Mesodermal cell (in vitro differentiated cells): ENCODE data around the gene SLC29A2.
A peak's percentile ranks its signal among the peaks of the same experiment; 100 is the strongest.

Source experiments
- H3K27ac ChIP-seq: 2 replicates; pipeline ENCODE4 v1.7.0; 2013; ENCODE audit warnings: mild to moderate bottlenecking, low read depth, low read length, moderate library complexity; ENCODE audit not compliant: severe bottlenecking
- H3K36me3 ChIP-seq: 2 replicates; pipeline ENCODE4 v1.7.1; 2013; ENCODE audit warnings: mild to moderate bottlenecking, low read length, moderate library complexity; ENCODE audit not compliant: control insufficient read depth, insufficient read depth
- H3K4me1 ChIP-seq: one replicate; pipeline ENCODE4 v1.7.1; 2013; ENCODE audit warnings: mild to moderate bottlenecking, low read length; ENCODE audit not compliant: insufficient read depth, control insufficient read depth, poor library complexity, severe bottlenecking
- H3K4me3 ChIP-seq: 2 replicates; pipeline ENCODE4 v1.7.0; 2013; ENCODE audit warnings: low read length, control low read depth, mild to moderate bottlenecking; ENCODE audit not compliant: insufficient read depth, poor library complexity, severe bottlenecking; ENCODE audit errors: extremely low read depth
- H3K9me3 ChIP-seq: 2 replicates; pipeline ENCODE4 v1.7.1; 2013; ENCODE audit warnings: mild to moderate bottlenecking, low read length, moderate library complexity; ENCODE audit not compliant: control insufficient read depth
- WGBS, 2 experiments: methylation state at CpG; one replicate each; pipeline ENCODE4 v1.1.5; 2013; ENCODE audit warnings: missing lambda C conversion rate in 2 of 2; ENCODE audit not compliant: insufficient coverage in 2 of 2; 5-methylcytosine and 5-hydroxymethylcytosine counted together

The SLC29A2 gene

DNA sequence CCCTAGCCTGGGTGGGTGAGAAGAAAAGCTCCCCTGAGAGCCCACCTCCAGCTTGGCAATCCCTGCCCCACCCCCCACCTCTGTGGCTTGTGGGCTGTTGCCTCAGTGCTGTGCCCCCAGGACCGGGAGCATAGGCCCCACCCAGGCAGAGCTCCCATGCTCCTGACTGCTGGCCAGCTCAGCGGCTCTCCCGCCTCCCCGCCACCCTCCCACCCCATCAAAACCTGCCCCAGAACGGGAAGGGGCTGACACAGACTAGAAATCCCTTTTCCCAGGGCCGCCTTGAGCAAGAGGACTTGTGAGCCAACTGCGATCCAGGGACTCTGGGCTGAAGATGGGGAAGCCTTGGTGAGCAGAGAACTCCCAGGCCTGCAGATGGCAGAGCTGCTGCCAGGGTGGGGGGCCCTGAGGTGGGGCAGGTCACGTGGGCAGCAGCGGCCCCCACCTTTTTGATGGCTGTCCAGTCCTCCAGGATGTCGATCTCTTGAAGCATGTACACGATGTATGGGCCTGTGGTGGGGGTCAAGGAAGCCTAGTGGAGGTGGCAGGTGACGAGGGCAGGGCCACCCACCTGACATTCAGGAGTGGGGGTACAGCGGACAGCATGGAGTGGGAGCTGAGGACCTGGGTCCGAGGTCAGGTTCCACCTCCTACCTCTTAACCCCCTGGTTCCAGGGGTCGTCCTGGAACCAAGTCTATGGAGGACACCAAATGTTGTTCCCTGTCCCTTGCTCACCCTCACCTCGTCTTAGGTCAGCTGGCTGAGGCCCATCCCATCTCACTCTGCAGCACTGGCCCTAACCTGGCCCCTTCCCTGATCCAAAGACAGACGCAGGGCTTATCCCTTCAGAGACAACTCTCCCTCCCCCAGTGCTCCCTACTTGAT, 33.0 kb downstream of the SLC29A2 start:
- Histone ChIP-seq H3K9me3 (no peaks in the 10 kb centered on the region), H3K4me3 (no peak overlapping the region), H3K36me3 (peaks cover 68% of the 10 kb centered on the region), H3K4me1 (peaks cover 27% of the 10 kb centered on the region), H3K27ac (no peak overlapping the region)
- WGBS, 2 experiments = 86 to 94% methylated on average over 9 to 16 of the region's 17 CpGs

- H3K9me3 ChIP-seq = no peaks in the 10 kb centered on the region
- 81 to 89% methylated on average over 13 of the region's 18 CpGs for WGBS, 2 experiments
- peaks cover 70% of the 10 kb centered on the region for H3K36me3 ChIP-seq
- H3K4me3 ChIP-seq = no peak overlapping the region
- peak overlapping the region; percentile 92 for H3K27ac ChIP-seq
- peaks cover 27% of the 10 kb centered on the region for H3K4me1 ChIP-seq
Measured at GRCh38 chr11:66337103-66337899, 34.3 kb downstream of the SLC29A2 start.

DNA sequence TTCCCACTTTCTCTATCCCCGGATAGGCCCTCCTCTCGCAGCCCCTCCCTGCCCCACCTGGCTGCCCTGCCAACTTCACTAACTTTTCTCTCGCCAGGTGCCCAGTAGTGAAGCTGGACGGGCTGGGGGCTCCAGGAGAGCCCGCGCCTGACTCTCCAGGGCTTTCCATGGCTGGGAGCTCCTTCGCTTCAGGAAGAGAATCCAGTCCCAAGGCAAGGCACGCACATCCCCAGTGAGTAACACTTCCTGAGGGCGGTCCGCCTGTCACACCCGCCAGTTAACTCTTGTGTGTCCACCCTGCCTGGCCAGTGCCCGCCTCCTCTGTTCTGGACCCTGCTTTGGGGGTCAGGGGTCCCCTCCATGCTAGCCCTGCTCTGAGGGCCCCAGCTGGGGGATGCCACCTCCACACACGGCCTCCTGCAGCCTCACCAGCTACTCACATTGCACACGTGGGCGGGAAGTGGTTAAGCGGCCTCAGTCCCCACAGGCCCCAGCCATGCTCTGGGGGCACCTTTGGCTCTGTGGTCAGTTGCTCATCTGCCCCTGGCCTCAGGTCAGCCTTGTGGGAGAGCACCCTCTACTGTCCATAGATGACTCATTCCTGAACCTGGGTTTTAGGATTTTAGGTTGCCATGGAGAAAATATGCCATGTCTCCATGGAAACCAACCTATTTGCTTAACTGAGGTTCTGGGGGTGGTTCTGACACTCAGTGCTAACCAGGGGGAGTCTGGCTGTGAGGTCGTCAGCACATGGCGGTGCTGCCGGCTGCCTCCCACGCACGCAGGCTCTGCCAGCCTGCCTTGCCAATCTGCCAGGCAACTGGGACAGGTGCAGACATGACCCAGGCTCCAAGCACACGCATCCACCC, 35.1 kb downstream of the SLC29A2 start, which contains the start of gene RIN1:
Gene RIN1, minus strand, starts transcription at position 201 of the 869 bp plus-strand sequence. Its CDS starts 32 bp downstream, at position 169.
- peaks cover 69% of the 10 kb centered on the region for H3K36me3 ChIP-seq
- H3K9me3 ChIP-seq = no peaks in the 10 kb centered on the region
- peaks cover 27% of the 10 kb centered on the region for H3K4me1 ChIP-seq
- H3K27ac ChIP-seq = peak within 1 kb of the TSS; percentile 92
- peak within 1 kb of the TSS; percentile 67 for H3K4me3 ChIP-seq
- 13 to 14% methylated on average over 21 to 22 of the region's 22 CpGs for WGBS, 2 experiments

DNA sequence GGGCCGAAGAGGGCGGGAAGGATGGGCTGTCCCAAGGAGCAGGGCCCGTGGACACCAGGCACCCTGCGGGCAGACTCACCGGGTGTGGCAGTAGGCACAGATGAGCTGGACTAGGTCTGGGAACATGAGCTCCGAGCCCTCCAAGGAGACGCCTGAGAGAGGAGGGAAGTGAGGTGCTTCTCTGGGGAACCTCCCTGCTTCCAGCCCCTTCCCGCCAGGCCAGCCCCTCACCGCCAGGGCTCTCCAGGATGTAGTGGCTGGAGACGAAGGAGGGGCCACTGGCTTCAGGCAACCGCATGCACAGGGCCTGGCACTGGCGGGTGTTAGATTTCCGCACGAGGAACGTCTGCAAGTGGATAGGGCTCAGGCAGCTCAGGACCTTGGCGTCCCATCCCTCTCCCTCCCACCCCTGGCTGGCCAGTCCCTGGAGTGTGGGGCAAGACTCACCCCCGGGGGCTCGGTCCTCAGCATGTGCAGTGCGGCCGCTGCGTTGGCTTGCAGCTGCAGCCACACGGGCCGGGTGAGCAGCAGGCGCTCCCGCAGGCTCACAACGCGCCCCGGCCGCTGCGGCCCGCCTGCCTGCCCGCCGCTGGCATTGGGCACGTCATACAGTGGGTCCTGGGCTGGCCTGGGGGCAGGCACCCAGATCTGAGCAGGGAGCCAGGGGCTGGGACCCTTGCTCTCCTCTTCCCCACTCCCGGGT, 35.9 kb downstream of the SLC29A2 start:
- no peaks in the 10 kb centered on the region for H3K9me3 ChIP-seq
- peak overlapping the region; percentile 92 for H3K27ac ChIP-seq
- peaks cover 27% of the 10 kb centered on the region for H3K4me1 ChIP-seq
- peaks cover 68% of the 10 kb centered on the region for H3K36me3 ChIP-seq
- H3K4me3 ChIP-seq = peak overlapping the region; percentile 67
- WGBS, 2 experiments = 17 to 19% methylated on average over 18 to 21 of the region's 35 CpGs

DNA sequence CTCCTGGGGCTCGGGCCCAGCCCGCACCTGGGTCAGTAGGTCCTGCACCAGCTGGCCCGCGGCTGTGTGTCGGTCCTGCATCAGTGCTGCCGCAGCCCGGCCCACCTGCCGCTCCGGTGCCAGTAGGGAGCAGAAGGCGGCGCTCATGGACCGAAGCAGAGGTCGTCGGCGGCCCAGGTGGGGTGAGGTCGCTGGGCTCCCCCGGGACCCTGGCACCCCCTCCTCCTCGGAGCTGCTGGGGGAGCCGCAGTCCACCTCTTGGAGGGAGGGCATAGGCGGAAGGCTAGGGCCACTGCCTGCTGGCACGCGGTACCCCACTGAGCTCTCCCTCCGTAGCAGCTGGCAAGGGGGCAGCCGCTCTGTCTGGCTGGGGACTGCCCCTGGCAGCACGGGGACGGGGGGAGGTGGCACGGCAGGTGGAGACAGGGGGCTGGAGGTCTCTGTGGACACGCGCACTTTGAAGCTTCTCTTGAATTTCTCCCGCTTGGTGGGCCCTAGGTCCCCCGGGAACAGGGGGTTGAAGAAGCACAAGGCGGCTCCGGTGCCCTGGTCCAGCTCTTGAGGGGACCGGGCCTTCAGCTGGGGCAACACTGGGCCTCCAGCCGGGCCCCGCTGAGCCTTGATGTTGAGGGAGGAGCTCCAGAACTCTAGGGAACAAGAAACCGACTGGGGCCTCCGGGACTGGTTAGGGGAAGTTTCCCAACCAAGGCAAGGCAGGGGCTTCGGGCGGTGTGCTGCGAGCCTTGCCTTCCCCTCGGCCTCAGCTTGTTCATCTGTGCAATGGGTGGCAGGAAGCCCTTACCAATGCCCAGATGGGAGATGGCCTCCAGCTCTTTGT, 36.7 kb downstream of the SLC29A2 start:
- Histone ChIP-seq H3K36me3 (peaks cover 59% of the 10 kb centered on the region), H3K4me1 (peaks cover 27% of the 10 kb centered on the region), H3K4me3 (peak overlapping the region; percentile 67), H3K27ac (no peak overlapping the region), H3K9me3 (no peaks in the 10 kb centered on the region)
- WGBS, 2 experiments = 90 to 91% methylated on average over 31 to 39 of the region's 42 CpGs

GRCh38 chr11:66333896-66334604, 37.5 kb downstream of the SLC29A2 start:
- Histone ChIP-seq H3K4me1 (peaks cover 27% of the 10 kb centered on the region), H3K36me3 (peaks cover 52% of the 10 kb centered on the region), H3K27ac (no peak overlapping the region), H3K4me3 (no peak overlapping the region), H3K9me3 (no peaks in the 10 kb centered on the region)
- WGBS, 2 experiments = 93% methylated on average over 26 to 28 of the region's 29 CpGs

- Histone ChIP-seq H3K4me1 (peaks cover 32% of the 10 kb centered on the region), H3K27ac (no peak overlapping the region), H3K36me3 (peaks cover 46% of the 10 kb centered on the region), H3K4me3 (no peak overlapping the region), H3K9me3 (no peaks in the 10 kb centered on the region)
- WGBS, 2 experiments = 96 to 99% methylated on average over 12 to 17 of the region's 19 CpGs
Measured at GRCh38 chr11:66333220-66333877, 38.2 kb downstream of the SLC29A2 start.

- H3K4me3 ChIP-seq = no peak overlapping the region
- H3K4me1 ChIP-seq = peaks cover 33% of the 10 kb centered on the region
- H3K9me3 ChIP-seq = no peaks in the 10 kb centered on the region
- H3K36me3 ChIP-seq = peaks cover 39% of the 10 kb centered on the region
- H3K27ac ChIP-seq = no peak overlapping the region
- 85 to 96% methylated on average over 11 to 15 of the region's 18 CpGs for WGBS, 2 experiments
Measured at GRCh38 chr11:66332371-66333219, 39.0 kb downstream of the SLC29A2 start.
